NCI-H510A treated with DMSO at 0.1 percent for 48 hours (cell line): ENCODE measurements around the gene STK32C.

Experiments used
- DNase-seq: peaks from one replicate; lab custom pipeline; 2025; lab: John Stamatoyannopoulos, UW

Gene STK32C

GRCh38 chr10:132209978-132210530 is 97.7 kb downstream of the STK32C start:
- DNase-seq = no peak

DNA sequence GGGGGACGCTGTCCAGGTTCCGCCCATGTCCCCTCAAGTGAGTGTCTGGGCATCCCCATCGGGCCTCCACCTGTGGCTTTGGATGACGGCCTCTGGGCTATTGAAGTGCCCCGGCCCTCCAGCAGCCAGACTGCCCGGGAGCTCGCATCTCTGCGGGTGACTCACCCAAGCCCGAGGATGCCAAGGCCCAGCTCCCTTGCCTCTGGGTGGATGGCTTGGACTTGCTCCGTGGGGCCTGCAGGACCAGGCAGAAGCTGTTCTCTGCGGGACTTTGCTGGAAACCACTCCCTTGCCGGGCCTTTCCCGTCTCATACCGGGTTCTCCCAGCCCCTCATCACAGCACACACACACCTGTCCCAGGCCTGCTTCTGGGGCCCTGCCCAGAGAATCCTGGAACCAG is 98.6 kb downstream of the STK32C start:
- DNase-seq = no peak

DNA sequence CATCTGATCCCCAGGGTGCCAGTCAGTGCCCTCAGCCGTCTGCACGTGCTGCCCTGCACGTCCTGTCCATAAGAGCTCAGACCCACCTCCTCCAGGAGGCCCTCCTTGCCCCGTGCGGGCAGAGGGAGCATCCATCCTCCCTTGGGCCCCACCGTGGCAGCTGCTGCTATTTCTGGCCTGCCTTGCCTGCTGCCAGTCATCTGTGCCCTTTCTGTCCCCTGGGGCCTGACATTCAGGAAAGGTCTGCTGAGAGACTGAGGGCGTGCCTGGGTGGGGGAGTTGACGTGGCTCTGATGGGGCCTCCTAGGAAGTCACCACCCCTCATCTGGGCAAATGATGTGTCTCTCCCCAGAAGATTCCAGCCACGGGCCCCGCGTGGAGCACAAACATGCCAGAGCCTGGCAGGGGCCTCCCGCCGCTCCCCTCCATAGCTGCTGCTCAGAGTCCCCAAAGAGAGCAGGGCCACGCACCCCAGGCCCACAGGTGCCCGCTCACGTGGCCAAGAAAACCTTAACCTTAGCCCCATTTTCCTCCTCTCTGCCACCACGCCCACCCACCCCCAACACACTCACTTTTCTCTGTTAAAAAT is 99.2 kb downstream of the STK32C start:
- no peak for DNase-seq

- DNase-seq = no peak
Observed at GRCh38 chr10:132207536-132208461, 100.0 kb downstream of the STK32C start.

DNA sequence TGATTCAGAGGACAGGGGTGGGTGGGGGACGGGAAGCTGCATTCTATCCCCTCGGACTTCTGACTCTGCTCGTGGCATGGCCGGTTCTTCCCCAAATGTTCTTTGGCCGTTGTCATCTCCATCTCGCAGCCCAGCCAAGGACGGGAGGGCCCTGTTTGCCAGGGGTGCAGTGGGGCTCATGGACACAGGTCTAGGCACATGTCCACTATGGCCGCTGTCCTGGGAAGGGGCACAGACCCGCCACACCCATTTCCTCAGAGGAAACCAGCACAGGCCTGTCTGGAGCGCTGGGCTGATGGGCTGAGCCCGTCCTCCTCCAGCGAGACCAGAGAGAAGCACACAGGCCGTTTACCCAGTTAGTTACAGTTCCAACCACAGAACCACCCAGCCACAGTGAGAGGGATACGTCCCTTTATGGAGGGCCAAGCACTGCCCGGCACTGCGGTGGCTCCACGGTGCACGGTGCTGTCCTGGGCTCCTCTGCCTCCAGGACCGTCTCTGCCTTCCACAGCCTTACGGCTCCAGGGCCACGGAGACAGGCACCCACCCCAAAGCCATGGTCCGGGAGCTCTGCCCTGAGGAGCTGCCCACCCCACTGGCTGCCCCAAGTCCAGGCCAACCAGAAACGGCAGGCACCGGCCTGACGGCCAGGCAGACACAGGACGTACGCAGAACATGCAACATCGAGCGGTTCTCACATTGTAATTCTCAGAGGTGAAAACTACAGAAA is 100.8 kb downstream of the STK32C start:
- DNase-seq = no peak

- DNase-seq = no peak
Observed at GRCh38 chr10:132206377-132206745, 101.4 kb downstream of the STK32C start.

DNA sequence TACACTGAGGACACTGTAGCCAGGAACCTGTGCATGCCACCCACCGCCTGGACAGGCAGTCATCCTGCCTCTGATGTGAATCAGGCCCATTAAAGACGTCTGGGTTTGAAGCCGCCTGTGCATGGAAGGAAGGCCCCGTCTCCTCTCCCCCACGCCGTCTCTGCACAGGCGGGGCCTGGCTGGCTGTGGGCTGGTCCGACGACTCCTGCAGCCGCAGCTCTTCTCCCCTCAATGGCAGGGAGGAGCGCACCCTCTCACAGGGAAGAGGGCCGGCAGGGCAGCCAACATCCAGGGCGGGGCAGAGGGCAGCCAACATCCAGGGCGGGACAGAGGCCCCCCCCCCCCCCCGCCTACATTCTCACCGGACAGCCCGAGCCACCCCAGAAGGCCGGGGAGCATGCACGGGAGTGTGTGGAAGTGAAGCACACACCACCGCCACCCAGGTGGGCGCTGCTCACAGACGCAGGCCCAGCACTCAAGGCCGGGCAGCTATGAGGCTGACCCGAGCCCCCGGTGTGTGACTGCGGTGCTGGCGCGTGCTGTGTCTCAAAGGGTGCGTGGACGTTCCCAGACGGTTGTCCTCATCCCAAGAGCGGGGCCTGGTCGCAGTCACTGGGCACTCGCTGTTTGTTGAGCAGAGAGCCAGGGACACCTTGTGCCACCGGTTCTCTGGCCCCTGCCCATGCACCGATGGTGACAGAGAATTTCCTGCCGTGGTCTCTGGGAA is 101.9 kb downstream of the STK32C start:
- no peak for DNase-seq

- no peak for DNase-seq
Observed at GRCh38 chr10:132204781-132205473, 102.8 kb downstream of the STK32C start.

GRCh38 chr10:132204078-132204780 is 103.5 kb downstream of the STK32C start:
- no peak for DNase-seq

DNA sequence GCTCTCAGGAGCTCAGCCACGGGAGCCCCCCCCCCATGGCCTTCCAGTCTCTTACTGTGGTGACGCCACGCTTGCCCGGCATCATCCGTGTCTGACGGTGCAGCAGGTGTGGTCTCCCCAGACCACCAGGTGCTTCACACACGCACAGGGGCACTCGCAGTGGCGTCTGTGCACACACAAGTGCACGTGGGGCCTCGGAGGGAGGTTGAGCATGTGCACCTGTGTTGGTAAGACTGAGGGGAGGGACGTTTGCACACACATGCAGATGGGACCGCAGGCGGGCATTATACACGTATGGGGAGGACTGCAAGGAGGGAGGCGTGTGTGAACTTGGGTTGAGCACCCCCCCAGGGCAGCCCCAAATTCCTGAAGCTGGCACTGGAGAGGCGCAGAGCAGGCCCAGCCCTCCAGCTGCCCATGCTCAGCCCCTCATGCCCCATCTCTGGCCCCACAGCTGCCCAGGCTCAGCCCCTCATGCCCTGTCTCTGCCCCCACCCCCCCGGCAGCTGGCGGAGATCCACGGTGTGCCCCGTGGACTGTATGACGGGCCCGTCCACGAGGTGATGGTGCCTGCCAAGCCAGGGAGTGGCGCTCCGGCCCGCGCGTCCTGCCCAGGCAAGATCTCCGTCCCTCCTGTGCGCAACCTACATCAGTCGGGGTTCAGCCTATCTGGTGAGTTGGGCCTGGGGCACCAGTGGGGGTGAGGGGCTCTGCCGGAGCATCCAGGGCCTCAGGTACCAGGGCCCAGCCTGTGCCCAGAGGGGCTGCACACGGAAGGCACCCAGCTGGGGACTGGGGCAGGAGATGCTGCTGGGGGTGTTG is 104.3 kb downstream of the STK32C start:
- no peak for DNase-seq

DNA sequence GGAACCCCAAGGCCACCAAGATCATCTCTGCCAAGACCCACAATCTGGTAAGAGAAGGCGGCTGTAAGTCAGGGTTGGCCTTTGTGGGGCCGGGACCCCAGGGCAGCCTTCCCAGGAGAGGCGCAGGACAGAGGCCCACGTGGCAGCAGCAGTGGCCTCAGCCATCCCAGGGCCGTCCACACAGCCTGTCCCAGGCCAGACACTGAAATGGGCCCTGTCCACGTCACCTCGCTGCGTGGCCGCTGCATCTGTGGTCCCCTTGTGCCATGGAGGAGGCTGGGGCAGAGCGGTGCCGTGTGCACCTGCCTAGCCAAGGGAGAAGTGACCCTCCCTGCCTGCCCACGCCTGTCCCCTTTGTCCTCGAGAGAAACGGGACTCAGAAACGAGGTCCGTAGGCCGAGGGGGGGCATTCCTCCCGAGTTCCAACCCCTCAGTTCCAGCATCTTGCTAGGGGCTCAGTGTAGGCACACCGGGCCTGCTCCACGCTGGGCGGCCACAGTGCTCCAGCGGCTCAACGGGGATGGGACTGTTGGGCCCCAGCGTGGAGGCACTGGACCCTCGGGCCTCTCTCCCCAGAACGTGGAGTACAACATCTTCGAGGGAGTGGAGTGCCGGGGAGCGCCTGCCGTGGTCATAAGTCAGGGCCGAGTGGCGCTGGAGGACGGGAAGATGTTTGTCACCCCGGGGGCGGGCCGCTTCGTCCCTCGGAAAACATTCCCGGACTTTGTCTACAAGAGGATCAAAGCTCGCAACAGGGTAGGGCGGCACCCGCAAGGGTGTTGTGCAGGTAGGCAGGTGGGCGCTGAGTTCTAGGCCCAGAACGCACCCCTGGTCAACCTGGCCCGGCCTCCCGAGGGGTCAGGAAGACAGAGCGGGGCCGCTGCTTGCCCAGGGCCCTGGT is 105.4 kb downstream of the STK32C start:
- no peak for DNase-seq

DNA sequence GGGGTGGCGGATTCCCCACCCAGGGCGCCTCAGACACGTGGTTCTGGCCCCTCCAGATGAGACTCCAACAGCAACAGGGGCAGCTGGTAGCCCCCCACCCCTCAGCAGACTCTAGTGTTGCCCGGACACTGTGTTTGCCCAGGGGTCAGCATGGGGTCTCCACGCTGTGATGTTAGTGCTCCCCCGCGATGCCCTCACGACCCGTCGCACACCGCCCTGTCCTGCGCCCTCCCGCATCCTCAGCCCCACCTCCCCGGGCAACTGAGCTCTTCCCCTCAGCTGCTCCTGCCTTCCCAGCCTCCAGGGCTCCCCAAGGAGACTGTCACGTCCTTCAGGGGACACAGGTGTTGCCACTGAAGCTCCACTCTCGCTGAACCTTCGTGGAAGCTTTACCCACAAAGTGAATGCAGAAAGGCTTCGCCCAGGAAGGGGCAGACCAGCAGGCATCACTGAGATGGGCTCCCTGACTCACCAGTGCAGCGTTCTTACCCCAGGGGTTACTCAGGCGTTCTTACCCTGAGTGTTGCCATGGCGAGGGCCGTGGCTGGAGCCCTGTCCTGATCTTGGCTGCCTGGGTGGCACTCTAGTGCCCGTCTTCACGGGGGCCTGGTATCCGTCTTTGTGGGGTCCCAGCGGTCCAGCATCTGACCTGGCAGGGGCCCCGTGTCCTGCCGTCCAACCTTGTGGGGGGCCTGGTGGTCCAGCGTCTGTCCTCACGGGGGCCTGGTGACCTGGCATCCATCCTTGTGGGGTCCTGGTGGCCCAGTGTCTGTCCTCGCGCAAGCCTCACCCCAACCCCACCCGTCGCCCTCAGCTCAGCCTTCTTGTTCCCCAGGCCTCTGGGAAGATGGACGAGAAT is 106.4 kb downstream of the STK32C start:
- DNase-seq = no peak

DNA sequence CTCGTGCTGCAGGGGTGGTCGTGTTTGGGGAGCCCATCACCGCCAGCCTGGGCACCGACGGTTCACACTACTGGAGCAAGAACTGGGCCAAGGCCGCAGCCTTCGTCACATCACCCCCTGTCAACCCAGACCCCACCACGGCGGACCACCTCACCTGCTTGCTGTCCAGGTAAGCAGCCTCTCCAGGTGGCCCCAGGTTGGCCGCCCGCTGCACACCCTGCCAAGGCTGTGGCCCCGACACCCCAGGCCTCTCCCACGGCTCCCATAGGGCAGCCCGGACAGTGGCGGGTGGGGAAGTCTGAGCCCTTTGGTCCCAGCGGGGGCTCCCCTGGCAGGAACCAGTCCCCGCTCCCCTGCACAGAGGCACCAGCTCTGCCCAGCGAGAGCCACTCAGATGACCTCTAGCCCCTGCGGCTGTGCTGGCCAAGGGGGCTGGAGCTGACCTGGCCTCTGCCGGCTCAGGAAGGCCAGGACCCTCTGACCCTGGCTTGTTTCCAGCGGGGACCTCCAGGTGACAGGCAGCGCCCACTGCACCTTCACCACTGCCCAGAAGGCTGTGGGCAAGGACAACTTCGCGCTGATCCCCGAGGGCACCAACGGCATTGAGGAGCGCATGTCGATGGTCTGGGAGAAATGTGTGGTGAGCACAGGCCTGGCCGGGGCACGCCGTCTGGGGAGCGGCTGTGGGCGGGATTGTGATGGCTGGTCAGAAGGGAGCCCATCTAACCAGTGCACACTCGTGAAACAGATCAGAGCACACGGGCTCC is 107.2 kb downstream of the STK32C start:
- no peak for DNase-seq

GRCh38 chr10:132199854-132200311 is 107.9 kb downstream of the STK32C start:
- DNase-seq = no peak

DNA sequence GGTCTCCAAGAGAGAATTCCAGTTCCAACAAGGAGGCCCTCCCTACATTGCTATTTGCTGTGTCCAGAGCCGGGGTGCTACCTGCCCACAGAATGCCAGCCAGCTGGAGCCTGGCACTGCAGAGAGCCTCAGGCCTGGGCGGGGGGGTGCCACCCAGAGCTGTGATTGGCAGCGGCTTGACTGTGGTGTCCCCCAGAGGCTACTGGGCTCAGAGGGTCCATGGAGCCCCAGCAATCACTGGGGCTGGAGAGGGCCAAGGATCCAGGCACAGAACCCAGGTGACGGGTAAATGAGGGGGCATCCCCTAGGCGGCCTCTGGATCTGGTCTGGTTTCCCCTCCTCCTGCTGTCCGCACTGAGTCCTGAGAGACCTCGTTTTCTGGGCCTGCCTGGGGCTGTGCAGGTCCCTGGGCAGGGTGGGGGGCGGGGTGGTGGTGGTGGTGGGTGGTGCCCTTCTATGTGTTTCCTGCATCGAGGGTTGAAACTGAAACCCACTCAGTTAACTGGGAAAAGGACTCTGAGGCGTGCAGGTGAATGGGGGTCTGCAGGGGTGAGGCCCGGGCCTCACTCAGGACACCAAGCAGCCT is 108.4 kb downstream of the STK32C start:
- no peak for DNase-seq

- DNase-seq = no peak
Observed at GRCh38 chr10:132198381-132199181, 109.2 kb downstream of the STK32C start.
